Caco-2 (cell line): ENCODE measurements around the gene ARHGEF28. TPM values are rescaled to one million over a fixed set of nuclear protein-coding genes. Genes with fewer than 3 reads are reported as not detected.

Experiments
- BruUV-seq: library from RNA; stranded (reverse); fragments of 400-500 nt; replicated peaks from 2 replicates; lab custom pipeline; 2021; lab: Mats Ljungman, UMichigan
- CTCF ChIA-PET: fragments of 300-600 bp; sonication (Branson Sonifier 250); formaldehyde crosslinking; loops from one replicate; lab custom pipeline; 2022; ENCODE audit warnings: antibody characterized with exemption; lab: Charles Lee
- POLR2A ChIA-PET: fragments of 300-600 bp; sonication (Branson Sonifier 250); formaldehyde crosslinking; loops from one replicate; lab custom pipeline; 2022; ENCODE audit warnings: antibody characterized with exemption; lab: Charles Lee
- DNase-seq, 2 experiments: peaks; one replicate each; pipeline versions ENCODE4 v3.0.0 to v3.0.0-alpha.2; 2020 to 2022
- H3K27me3 ChIP-seq: replicated peaks from 2 replicates; pipeline ENCODE4 v1.6.0; 2011; ENCODE audit warnings: low read length; ENCODE audit not compliant: control insufficient read depth, insufficient read depth
- H3K36me3 ChIP-seq: 2 replicates; pipeline ENCODE4 v1.5.1; 2011; ENCODE audit warnings: low read length; ENCODE audit not compliant: control insufficient read depth, insufficient read depth
- H3K4me1 ChIP-seq: fragments of 250-450 bp; sonication (Bioruptor Pico); 2 replicates; pipeline ENCODE4 v1.5.1; 2020; ENCODE audit warnings: mild to moderate bottlenecking
- H3K4me3 ChIP-seq: 2 replicates; pipeline ENCODE4 v1.5.1; 2011; ENCODE audit warnings: low read depth, mild to moderate bottlenecking, control low read depth, low read length
- H3K9me3 ChIP-seq: fragments of 250-450 bp; sonication (Bioruptor Pico); 2 replicates; pipeline ENCODE4 v1.5.1; 2020; ENCODE audit warnings: mild to moderate bottlenecking, moderate library complexity
- H3K27ac Mint-ChIP-seq: one replicate; pipeline ENCODE4 v1.8.0; 2022; ENCODE audit warnings: mixed read lengths; ENCODE audit not compliant: unreplicated experiment
- H3K27me3 Mint-ChIP-seq: one replicate; pipeline ENCODE4 v1.8.0; 2022; ENCODE audit warnings: mixed read lengths; ENCODE audit not compliant: insufficient read depth, unreplicated experiment
- H3K36me3 Mint-ChIP-seq: one replicate; pipeline ENCODE4 v1.8.0; 2022; ENCODE audit warnings: mild to moderate bottlenecking, mixed read lengths; ENCODE audit not compliant: insufficient read depth, unreplicated experiment
- H3K4me1 Mint-ChIP-seq: one replicate; pipeline ENCODE4 v1.8.0; 2022; ENCODE audit warnings: low read depth, mixed read lengths; ENCODE audit not compliant: unreplicated experiment
- H3K4me3 Mint-ChIP-seq: one replicate; pipeline ENCODE4 v1.8.0; 2022; ENCODE audit warnings: mild to moderate bottlenecking, moderate library complexity, mixed read lengths; ENCODE audit not compliant: unreplicated experiment
- H3K9me3 Mint-ChIP-seq: one replicate; pipeline ENCODE4 v1.8.0; 2022; ENCODE audit warnings: mixed read lengths; ENCODE audit not compliant: unreplicated experiment
- intact Hi-C: fragments of 100-400 bp; cut with micrococcal nuclease; formaldehyde crosslinking; loops from one replicate; pipeline ENCODE4 v1.10.0; 2022; ENCODE audit not compliant: unreplicated experiment
- total RNA-seq: library from RNA; stranded (reverse); gene quantifications from 2 replicates; pipeline ENCODE4 v1.2.3, GENCODE V29; 2022
- TF ChIP-seq, protein P1 (sequence below), 2 experiments: fragments of 200-600 bp in 1 of 2; IDR thresholded peaks; 1 replicate in 1 of 2; 2 replicates in 1 of 2; pipeline versions ENCODE4 v1.5.1 to v1.8.0; 2011 to 2022; ENCODE audit warnings: antibody characterized with exemption in 1 of 2, control low read depth in 1 of 2, inconsistent platforms in 1 of 2, low read depth in 1 of 2, low read length in 1 of 2, mild to moderate bottlenecking in 1 of 2, moderate library complexity in 1 of 2; ENCODE audit not compliant: insufficient read depth in 1 of 2, severe bottlenecking in 1 of 2, unreplicated experiment in 1 of 2

ARHGEF28 gene
- total RNA-seq, 1 experiment from 2014 or later: 4.6 TPM

DNA sequence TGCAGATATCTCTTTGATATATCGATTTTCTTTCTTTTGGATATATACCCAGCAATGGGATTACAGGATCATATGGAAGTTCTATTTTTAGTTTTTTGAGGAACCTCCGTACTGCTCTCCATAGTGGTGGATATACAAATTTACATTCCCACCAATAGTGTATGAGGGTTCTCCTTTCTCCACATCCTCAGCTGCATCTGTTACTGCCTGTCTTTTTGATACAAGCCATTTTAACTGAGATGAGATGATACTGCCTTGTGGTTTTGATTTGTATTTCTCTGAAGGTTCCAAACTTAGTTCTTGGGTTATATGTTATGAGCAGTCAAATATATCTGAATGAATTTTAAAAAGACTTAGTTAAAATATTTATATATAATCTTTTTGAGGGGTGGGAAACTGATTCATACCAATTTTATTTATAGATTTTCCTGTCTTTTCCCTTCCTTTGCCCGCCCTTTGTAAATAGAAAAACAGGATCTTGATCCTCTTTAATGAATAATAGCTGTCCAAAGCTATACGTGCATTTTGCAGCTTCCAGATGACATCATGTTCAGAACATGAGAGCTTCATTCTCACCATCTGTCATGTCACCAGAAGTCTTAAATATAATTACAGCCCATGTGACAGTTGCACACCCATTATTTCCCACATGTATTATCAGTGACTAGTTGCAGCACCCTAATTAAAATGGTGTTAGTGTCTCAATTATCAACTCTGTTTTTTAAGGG is 6.2 kb upstream of the ARHGEF28 start:
- POLR2A ChIA-PET: no interaction called here
- Histone ChIP-seq H3K36me3 (no peaks in the 10 kb centered on the region), H3K9me3 (no peaks in the 10 kb centered on the region), H3K4me1 (no peaks in the 10 kb centered on the region), H3K4me3 (no peak overlapping the region), H3K27me3 (peaks cover under 1% of the 10 kb centered on the region)
- Mint-ChIP-seq H3K9me3 (no peaks in the 10 kb centered on the region), H3K27ac (no peak overlapping the region), H3K4me1 (peaks cover 9% of the 10 kb centered on the region), H3K36me3 (no peaks in the 10 kb centered on the region), H3K4me3 (no peak overlapping the region), H3K27me3 (peaks cover 5% of the 10 kb centered on the region)
- CTCF ChIA-PET: no interaction called here
- DNase-seq: no peak
- no TSS peak for BruUV-seq
- TF ChIP-seq, protein P1, sequence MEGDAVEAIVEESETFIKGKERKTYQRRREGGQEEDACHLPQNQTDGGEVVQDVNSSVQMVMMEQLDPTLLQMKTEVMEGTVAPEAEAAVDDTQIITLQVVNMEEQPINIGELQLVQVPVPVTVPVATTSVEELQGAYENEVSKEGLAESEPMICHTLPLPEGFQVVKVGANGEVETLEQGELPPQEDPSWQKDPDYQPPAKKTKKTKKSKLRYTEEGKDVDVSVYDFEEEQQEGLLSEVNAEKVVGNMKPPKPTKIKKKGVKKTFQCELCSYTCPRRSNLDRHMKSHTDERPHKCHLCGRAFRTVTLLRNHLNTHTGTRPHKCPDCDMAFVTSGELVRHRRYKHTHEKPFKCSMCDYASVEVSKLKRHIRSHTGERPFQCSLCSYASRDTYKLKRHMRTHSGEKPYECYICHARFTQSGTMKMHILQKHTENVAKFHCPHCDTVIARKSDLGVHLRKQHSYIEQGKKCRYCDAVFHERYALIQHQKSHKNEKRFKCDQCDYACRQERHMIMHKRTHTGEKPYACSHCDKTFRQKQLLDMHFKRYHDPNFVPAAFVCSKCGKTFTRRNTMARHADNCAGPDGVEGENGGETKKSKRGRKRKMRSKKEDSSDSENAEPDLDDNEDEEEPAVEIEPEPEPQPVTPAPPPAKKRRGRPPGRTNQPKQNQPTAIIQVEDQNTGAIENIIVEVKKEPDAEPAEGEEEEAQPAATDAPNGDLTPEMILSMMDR (IDR thresholded peaks at IDR 0.05; ENCODE audit: insufficient read depth in 1 of 2, low read depth in 1 of 2, low read length in 1 of 2, severe bottlenecking in 1 of 2, unreplicated experiment in 1 of 2): no peak
- intact Hi-C loops: no loop called here

- no peak overlapping the region for H3K27ac Mint-ChIP-seq
- H3K9me3 Mint-ChIP-seq: no peaks in the 10 kb centered on the region
- TF ChIP-seq, protein P1 (IDR thresholded peaks at IDR 0.05; ENCODE audit: insufficient read depth in 1 of 2, low read depth in 1 of 2, low read length in 1 of 2, severe bottlenecking in 1 of 2, unreplicated experiment in 1 of 2): no peak
- H3K36me3 Mint-ChIP-seq: no peaks in the 10 kb centered on the region
- H3K4me3 ChIP-seq: no peak overlapping the region
- ChIA-PET POLR2A (no interaction called here), CTCF (no interaction called here)
- no peak overlapping the region for H3K4me3 Mint-ChIP-seq
- no peaks in the 10 kb centered on the region for H3K36me3 ChIP-seq
- H3K27me3 ChIP-seq: peaks cover 2% of the 10 kb centered on the region
- intact Hi-C loops: no loop called here
- BruUV-seq: no TSS peak
- DNase-seq: no peak
- H3K4me1 Mint-ChIP-seq: peaks cover 9% of the 10 kb centered on the region
- H3K9me3 ChIP-seq: no peaks in the 10 kb centered on the region
- peaks cover 5% of the 10 kb centered on the region for H3K27me3 Mint-ChIP-seq
- H3K4me1 ChIP-seq: no peaks in the 10 kb centered on the region
Measured at GRCh38 chr5:73620334-73620687, 5.7 kb upstream of the ARHGEF28 start.

GRCh38 chr5:73623060-73623459 is 2.9 kb upstream of the ARHGEF28 start:
- no peak for DNase-seq
- Mint-ChIP-seq H3K27ac (no peak overlapping the region), H3K9me3 (no peaks in the 10 kb centered on the region), H3K4me3 (no peak overlapping the region), H3K36me3 (no peaks in the 10 kb centered on the region), H3K4me1 (peaks cover 9% of the 10 kb centered on the region), H3K27me3 (peaks cover 10% of the 10 kb centered on the region)
- ChIA-PET POLR2A (no interaction called here), CTCF (no interaction called here)
- no TSS peak for BruUV-seq
- no peaks in the 10 kb centered on the region for H3K9me3 ChIP-seq
- intact Hi-C loops: no loop called here
- H3K4me1 ChIP-seq: no peaks in the 10 kb centered on the region
- peaks cover 2% of the 10 kb centered on the region for H3K27me3 ChIP-seq
- H3K36me3 ChIP-seq: no peaks in the 10 kb centered on the region
- no peak overlapping the region for H3K4me3 ChIP-seq
- TF ChIP-seq, protein P1 (IDR thresholded peaks at IDR 0.05; ENCODE audit: insufficient read depth in 1 of 2, low read depth in 1 of 2, low read length in 1 of 2, severe bottlenecking in 1 of 2, unreplicated experiment in 1 of 2): no peak
